ENCODE measurements around the gene CDC42EP1.
A peak's percentile ranks its signal among the peaks of the same experiment; 100 is the strongest.
"Not testable (repeated sequence)": the region's sequence is repeated elsewhere in the genome, so short reads cannot be mapped to it uniquely, and the experiment has no call there.

The CDC42EP1 gene

GRCh38 chr22:37599153-37599552 lies 38.9 kb downstream of the CDC42EP1 start:
- Histone ChIP-seq H3K79me2 (ENCODE audit: insufficient read depth, low read length) (no peaks in the 10 kb centered on the region), H3K27ac (ENCODE audit: low read depth, low read length, poor library complexity, severe bottlenecking) (no peak overlapping the region), H3K4me1 (ENCODE audit: insufficient read depth, low read length, severe bottlenecking) (peaks cover 7% of the 10 kb centered on the region), H3K9me2 (ENCODE audit: low read depth, low read length) (no peaks in the 10 kb centered on the region), H3K9ac (ENCODE audit: low read length) (no peak overlapping the region), H3K9me3 (ENCODE audit: low read length) (no peaks in the 10 kb centered on the region), H3K36me3 (ENCODE audit: insufficient read depth, low read length) (no peaks in the 10 kb centered on the region), H3F3A (ENCODE audit: insufficient read depth, low read length) (no peaks in the 10 kb centered on the region), H2AFZ (ENCODE audit: low read length) (no peak overlapping the region), H4K20me1 (ENCODE audit: insufficient read depth, low read length) (no peaks in the 10 kb centered on the region), H3K27me3 (ENCODE audit: insufficient read depth, low read length) (peaks cover 12% of the 10 kb centered on the region; the same call in 1 of the 2 replicates), H3K4me2 (ENCODE audit: low read length) (no peak overlapping the region), H3K4me3 (ENCODE audit: low read depth, low read length, poor library complexity, severe bottlenecking) (no peak overlapping the region)
- TF ChIP-seq, protein P1, sequence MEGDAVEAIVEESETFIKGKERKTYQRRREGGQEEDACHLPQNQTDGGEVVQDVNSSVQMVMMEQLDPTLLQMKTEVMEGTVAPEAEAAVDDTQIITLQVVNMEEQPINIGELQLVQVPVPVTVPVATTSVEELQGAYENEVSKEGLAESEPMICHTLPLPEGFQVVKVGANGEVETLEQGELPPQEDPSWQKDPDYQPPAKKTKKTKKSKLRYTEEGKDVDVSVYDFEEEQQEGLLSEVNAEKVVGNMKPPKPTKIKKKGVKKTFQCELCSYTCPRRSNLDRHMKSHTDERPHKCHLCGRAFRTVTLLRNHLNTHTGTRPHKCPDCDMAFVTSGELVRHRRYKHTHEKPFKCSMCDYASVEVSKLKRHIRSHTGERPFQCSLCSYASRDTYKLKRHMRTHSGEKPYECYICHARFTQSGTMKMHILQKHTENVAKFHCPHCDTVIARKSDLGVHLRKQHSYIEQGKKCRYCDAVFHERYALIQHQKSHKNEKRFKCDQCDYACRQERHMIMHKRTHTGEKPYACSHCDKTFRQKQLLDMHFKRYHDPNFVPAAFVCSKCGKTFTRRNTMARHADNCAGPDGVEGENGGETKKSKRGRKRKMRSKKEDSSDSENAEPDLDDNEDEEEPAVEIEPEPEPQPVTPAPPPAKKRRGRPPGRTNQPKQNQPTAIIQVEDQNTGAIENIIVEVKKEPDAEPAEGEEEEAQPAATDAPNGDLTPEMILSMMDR (IDR thresholded peaks at IDR 0.05; ENCODE audit: low read length): no peak
- TF ChIP-seq EZH2 (IDR thresholded peaks at IDR 0.05; ENCODE audit: borderline replicate concordance, low read length): no peak

DNA sequence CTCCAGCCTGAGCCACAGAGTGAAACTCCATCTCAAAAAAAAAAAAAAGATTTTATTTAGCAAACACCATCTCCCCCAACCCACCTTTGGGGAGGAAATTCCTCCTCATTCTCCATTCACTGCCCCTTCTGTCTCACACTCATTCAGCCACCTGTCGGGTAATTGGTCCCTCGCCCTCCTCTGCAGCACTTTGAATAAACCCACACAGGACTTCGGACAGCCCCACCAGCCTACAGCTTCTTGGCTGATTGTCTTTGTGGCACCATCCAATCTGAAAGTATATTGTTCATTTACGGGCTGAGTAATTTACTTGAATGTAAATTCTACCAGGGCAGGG lies 40.9 kb downstream of the CDC42EP1 start:
- Histone ChIP-seq H3K27ac (ENCODE audit: low read depth, low read length, poor library complexity, severe bottlenecking) (no peak overlapping the region), H3K4me2 (ENCODE audit: low read length) (peak overlapping the region; percentile 45; the same call in 1 of the 2 replicates), H3K4me3 (ENCODE audit: low read depth, low read length, poor library complexity, severe bottlenecking) (no peak overlapping the region), H3K4me1 (ENCODE audit: insufficient read depth, low read length, severe bottlenecking) (peaks cover 7% of the 10 kb centered on the region), H3K27me3 (ENCODE audit: insufficient read depth, low read length) (peaks cover 8% of the 10 kb centered on the region; the same call in 1 of the 2 replicates), H3K9me3 (ENCODE audit: low read length) (no peaks in the 10 kb centered on the region), H3K36me3 (ENCODE audit: insufficient read depth, low read length) (no peaks in the 10 kb centered on the region), H4K20me1 (ENCODE audit: insufficient read depth, low read length) (no peaks in the 10 kb centered on the region), H3K9me2 (ENCODE audit: low read depth, low read length) (no peaks in the 10 kb centered on the region), H3F3A (ENCODE audit: insufficient read depth, low read length) (no peaks in the 10 kb centered on the region), H3K79me2 (ENCODE audit: insufficient read depth, low read length) (no peaks in the 10 kb centered on the region), H2AFZ (ENCODE audit: low read length) (no peak overlapping the region), H3K9ac (ENCODE audit: low read length) (no peak overlapping the region)
- no peak for TF ChIP-seq EZH2 (IDR thresholded peaks at IDR 0.05; ENCODE audit: borderline replicate concordance, low read length)
- TF ChIP-seq, protein P1 (IDR thresholded peaks at IDR 0.05; ENCODE audit: low read length): no peak

GRCh38 chr22:37601540-37602442 lies 41.5 kb downstream of the CDC42EP1 start:
- Histone ChIP-seq H3K4me1 (ENCODE audit: insufficient read depth, low read length, severe bottlenecking) (peaks cover 7% of the 10 kb centered on the region), H3K27me3 (ENCODE audit: insufficient read depth, low read length) (peaks cover 8% of the 10 kb centered on the region; the same call in 1 of the 2 replicates), H3K9me3 (ENCODE audit: low read length) (no peaks in the 10 kb centered on the region), H3K4me2 (ENCODE audit: low read length) (peak overlapping the region; percentile 45; the same call in 1 of the 2 replicates), H3K4me3 (ENCODE audit: low read depth, low read length, poor library complexity, severe bottlenecking) (no peak overlapping the region), H3K27ac (ENCODE audit: low read depth, low read length, poor library complexity, severe bottlenecking) (no peak overlapping the region), H3K9ac (ENCODE audit: low read length) (no peak overlapping the region), H3F3A (ENCODE audit: insufficient read depth, low read length) (no peaks in the 10 kb centered on the region), H2AFZ (ENCODE audit: low read length) (no peak overlapping the region), H3K9me2 (ENCODE audit: low read depth, low read length) (no peaks in the 10 kb centered on the region), H3K79me2 (ENCODE audit: insufficient read depth, low read length) (no peaks in the 10 kb centered on the region), H3K36me3 (ENCODE audit: insufficient read depth, low read length) (no peaks in the 10 kb centered on the region), H4K20me1 (ENCODE audit: insufficient read depth, low read length) (no peaks in the 10 kb centered on the region)
- TF ChIP-seq EZH2 (IDR thresholded peaks at IDR 0.05; ENCODE audit: borderline replicate concordance, low read length): no peak
- TF ChIP-seq, protein P1 (IDR thresholded peaks at IDR 0.05; ENCODE audit: low read length): no peak

- not testable (repeated sequence) for H3K9me2 ChIP-seq (ENCODE audit: low read depth, low read length)
Measured at GRCh38 chr22:37602546-37603277, 42.4 kb downstream of the CDC42EP1 start.

More at GRCh38 chr22:37602546-37603277, 42.4 kb downstream of the CDC42EP1 start:
- not testable (repeated sequence) for H3K36me3 ChIP-seq (ENCODE audit: insufficient read depth, low read length); H3K4me2 ChIP-seq (ENCODE audit: low read length); H4K20me1 ChIP-seq (ENCODE audit: insufficient read depth, low read length); H3K79me2 ChIP-seq (ENCODE audit: insufficient read depth, low read length); H3K9me3 ChIP-seq (ENCODE audit: low read length); H3F3A ChIP-seq (ENCODE audit: insufficient read depth, low read length); H3K27me3 ChIP-seq (ENCODE audit: insufficient read depth, low read length); H3K4me3 ChIP-seq (ENCODE audit: low read depth, low read length, poor library complexity, severe bottlenecking); H2AFZ ChIP-seq (ENCODE audit: low read length); H3K27ac ChIP-seq (ENCODE audit: low read depth, low read length, poor library complexity, severe bottlenecking); H3K9ac ChIP-seq (ENCODE audit: low read length)
- H3K4me1 ChIP-seq (ENCODE audit: insufficient read depth, low read length, severe bottlenecking): peaks cover 13% of the 10 kb centered on the region
